ENCODE results near the gene MRPL38. TPM values are rescaled to one million over a fixed set of nuclear protein-coding genes. Genes with fewer than 3 reads are reported as not detected.

Gene MRPL38
- 89.8 TPM for total RNA-seq
- 114 TPM for polyA plus RNA-seq (ENCODE audit: insufficient read depth, low read depth, low replicate concordance)
- long read RNA-seq, donor 1, transcript MRPL38-201 (9 exons, 1,888 nt): major isoform, 20 of 23 reads
- long read RNA-seq, donor 1, partial matches to known transcripts: 0 of 23 reads
- long read RNA-seq, donor 1, other reads (novel, unspliced or antisense): 0 of 23 reads
- long read RNA-seq, donor 2, transcript MRPL38-201 (9 exons, 1,888 nt): major isoform, 18 of 20 reads
- long read RNA-seq, donor 2, partial matches to known transcripts: 0 of 20 reads
- long read RNA-seq, donor 2, other reads (novel, unspliced or antisense): 0 of 20 reads
- long read RNA-seq, donor 3, transcript MRPL38-201 (9 exons, 1,888 nt): major isoform, 23 of 26 reads
- long read RNA-seq, donor 3, partial matches to known transcripts: 0 of 26 reads
- long read RNA-seq, donor 3, other reads (novel, unspliced or antisense): 0 of 26 reads
- long read RNA-seq, donor 4, transcript MRPL38-201 (9 exons, 1,888 nt): major isoform, 24 of 29 reads
- long read RNA-seq, donor 4, partial matches to known transcripts: 0 of 29 reads
- long read RNA-seq, donor 4, other reads (novel, unspliced or antisense): 0 of 29 reads
- long read RNA-seq, donor 5, partial matches to known transcripts: 0 of 1 reads
- long read RNA-seq, donor 5, other reads (novel, unspliced or antisense): 0 of 1 reads
- long read RNA-seq, donor 6, transcript MRPL38-211 (3 exons, 525 nt): minor isoform, 5 of 23 reads
- long read RNA-seq, donor 6, transcript MRPL38-201 (9 exons, 1,888 nt): major isoform, 18 of 23 reads
- long read RNA-seq, donor 6, partial matches to known transcripts: 0 of 23 reads
- long read RNA-seq, donor 6, other reads (novel, unspliced or antisense): 0 of 23 reads
- long read RNA-seq, donor 7, transcript MRPL38-201 (9 exons, 1,888 nt): major isoform, 65 of 83 reads
- long read RNA-seq, donor 7, partial matches to known transcripts: 3 of 83 reads
- long read RNA-seq, donor 7, other reads (novel, unspliced or antisense): 14 of 83 reads
- long read RNA-seq, donor 8, transcript MRPL38-201 (9 exons, 1,888 nt): major isoform, 17 of 19 reads
- long read RNA-seq, donor 8, partial matches to known transcripts: 0 of 19 reads
- long read RNA-seq, donor 8, other reads (novel, unspliced or antisense): 0 of 19 reads
- long read RNA-seq, donor 9, transcript MRPL38-201 (9 exons, 1,888 nt): major isoform, 10 of 15 reads
- long read RNA-seq, donor 9, partial matches to known transcripts: 0 of 15 reads
- long read RNA-seq, donor 9, other reads (novel, unspliced or antisense): 0 of 15 reads
- long read RNA-seq, donor 10, transcript MRPL38-201 (9 exons, 1,888 nt): major isoform, 20 of 27 reads
- long read RNA-seq, donor 10, partial matches to known transcripts: 0 of 27 reads
- long read RNA-seq, donor 10, other reads (novel, unspliced or antisense): 0 of 27 reads

DNA sequence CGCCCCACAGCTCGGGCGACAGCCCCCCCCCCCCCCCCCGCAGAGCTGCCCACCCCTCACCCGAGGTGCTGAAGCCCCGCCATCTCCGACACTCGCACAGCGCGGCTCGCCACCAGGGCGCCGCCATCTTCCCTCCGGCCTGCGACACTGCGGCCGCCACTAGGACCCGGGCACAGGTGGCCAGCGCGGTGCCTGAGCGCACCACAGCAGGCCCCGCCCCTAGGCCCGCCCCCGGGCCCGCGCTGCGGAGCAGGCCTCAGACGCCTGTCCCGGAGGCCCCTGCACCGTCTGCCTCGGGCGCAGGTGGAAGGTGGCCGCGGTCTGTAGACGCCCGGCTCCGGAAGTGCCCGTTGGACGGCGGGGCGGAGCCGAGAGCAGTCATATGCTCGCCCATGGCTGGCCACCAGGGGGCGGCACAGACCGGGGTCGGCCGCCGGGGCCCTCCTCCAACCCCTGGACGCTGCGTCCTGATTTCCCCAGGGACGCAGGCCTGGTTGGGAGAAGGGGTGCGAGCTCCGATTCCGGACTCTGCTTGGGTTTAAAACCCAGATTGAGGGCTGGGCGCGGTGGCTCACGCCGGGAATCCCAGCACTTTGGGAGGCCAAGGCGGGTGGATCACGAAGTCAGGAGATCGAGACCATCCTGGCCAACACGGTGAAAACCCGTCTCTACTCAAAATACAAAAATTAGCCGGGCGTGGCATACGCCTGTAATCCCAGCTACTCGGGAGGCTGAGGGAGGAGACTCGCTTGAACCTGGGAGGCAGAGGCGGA lies at the start of gene MRPL38:
MRPL38 (minus strand) TSS at position 136 of the 773 bp plus-strand sequence; CDS start at position 127, 9 bp downstream.
- Histone ChIP-seq H3K4me1 (ENCODE audit: control insufficient read depth in 2 of 3, insufficient read depth in 2 of 3, low read depth in 1 of 3, low read length in 3 of 3) (peaks cover 0 to 3% (median 0%) of the 10 kb centered on the region in 3 donors), H3K9me3 (ENCODE audit: control insufficient read depth in 2 of 3, insufficient read depth in 1 of 3, low read length in 3 of 3) (no peaks in the 10 kb centered on the region), H3K27ac (ENCODE audit: low read depth in 2 of 2, low read length in 2 of 2) (peak within 1 kb of the TSS; percentile 78 to 85), H3K4me3 (ENCODE audit: low read length in 3 of 3) (peak within 1 kb of the TSS; percentile 62 to 76 (median 74)), H3K36me3 (ENCODE audit: control insufficient read depth in 2 of 3, insufficient read depth in 3 of 3, low read length in 3 of 3) (peaks cover 0 to 13% (median 6%) of the 10 kb centered on the region in 3 donors), H3K27me3 (ENCODE audit: control insufficient read depth, insufficient read depth, low read length) (no peaks in the 10 kb centered on the region), H3K9ac (ENCODE audit: low read length in 3 of 3) (peak within 1 kb of the TSS; percentile 36 to 84 (median 54))
- TF ChIP-seq, protein P1, sequence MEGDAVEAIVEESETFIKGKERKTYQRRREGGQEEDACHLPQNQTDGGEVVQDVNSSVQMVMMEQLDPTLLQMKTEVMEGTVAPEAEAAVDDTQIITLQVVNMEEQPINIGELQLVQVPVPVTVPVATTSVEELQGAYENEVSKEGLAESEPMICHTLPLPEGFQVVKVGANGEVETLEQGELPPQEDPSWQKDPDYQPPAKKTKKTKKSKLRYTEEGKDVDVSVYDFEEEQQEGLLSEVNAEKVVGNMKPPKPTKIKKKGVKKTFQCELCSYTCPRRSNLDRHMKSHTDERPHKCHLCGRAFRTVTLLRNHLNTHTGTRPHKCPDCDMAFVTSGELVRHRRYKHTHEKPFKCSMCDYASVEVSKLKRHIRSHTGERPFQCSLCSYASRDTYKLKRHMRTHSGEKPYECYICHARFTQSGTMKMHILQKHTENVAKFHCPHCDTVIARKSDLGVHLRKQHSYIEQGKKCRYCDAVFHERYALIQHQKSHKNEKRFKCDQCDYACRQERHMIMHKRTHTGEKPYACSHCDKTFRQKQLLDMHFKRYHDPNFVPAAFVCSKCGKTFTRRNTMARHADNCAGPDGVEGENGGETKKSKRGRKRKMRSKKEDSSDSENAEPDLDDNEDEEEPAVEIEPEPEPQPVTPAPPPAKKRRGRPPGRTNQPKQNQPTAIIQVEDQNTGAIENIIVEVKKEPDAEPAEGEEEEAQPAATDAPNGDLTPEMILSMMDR (IDR thresholded peaks at IDR 0.05; ENCODE audit: borderline replicate concordance, extremely low read depth, insufficient read depth): peak; percentile 88
- FAIRE-seq (no peak), DNase-seq (peak; percentile 97 to 98 (median 98))
- intact Hi-C loops (cut with DNase I): no loop called here

DNA sequence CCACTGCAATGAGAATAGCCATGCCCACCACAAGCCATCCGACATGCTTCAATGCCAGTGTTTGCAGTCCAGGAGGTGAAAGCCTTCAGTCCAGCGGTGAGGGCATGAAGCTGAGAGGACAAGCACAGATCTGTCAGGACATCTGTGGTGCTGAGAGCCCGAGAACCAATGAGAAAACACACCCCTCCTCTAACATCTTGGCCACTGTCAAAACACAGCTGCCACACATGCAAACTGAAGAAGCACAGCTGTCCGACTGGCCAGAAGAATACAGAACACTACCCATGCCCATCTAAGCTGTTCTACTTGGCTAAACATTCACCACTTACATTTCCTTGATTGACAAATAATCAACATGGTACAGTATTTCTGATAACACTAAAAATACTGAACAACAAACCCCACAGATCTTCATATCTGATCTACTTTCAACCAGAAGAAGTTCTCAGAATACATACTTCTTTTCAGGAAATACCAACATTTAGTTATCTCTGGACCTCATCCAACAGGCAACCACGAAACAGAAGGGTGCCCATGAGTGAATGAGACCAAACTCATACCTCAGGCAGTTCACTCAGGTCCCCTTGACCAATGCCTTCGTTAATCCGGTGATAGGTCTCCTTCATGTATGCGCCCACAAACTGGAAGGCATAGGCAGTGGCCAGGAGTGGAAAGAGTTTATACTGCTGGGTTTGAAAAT lies 46.3 kb upstream of the MRPL38 start:
- TF ChIP-seq, protein P1 (IDR thresholded peaks at IDR 0.05; ENCODE audit: borderline replicate concordance, extremely low read depth, insufficient read depth): no peak
- H3K4me1 ChIP-seq (ENCODE audit: control insufficient read depth in 2 of 3, insufficient read depth in 2 of 3, low read depth in 1 of 3, low read length in 3 of 3): no peaks in the 10 kb centered on the region
- H3K27me3 ChIP-seq (ENCODE audit: control insufficient read depth, insufficient read depth, low read length): no peaks in the 10 kb centered on the region
- H3K4me3 ChIP-seq (ENCODE audit: low read length in 3 of 3): no peak overlapping the region
- H3K9me3 ChIP-seq (ENCODE audit: control insufficient read depth in 2 of 3, insufficient read depth in 1 of 3, low read length in 3 of 3): no peaks in the 10 kb centered on the region
- DNase-seq: peak in 3 of 5 donors; percentile 34 to 64 (median 36)
- intact Hi-C loops (cut with DNase I): no loop called here
- H3K36me3 ChIP-seq (ENCODE audit: control insufficient read depth in 2 of 3, insufficient read depth in 3 of 3, low read length in 3 of 3): peaks cover 15 to 71% (median 57%) of the 10 kb centered on the region in 3 donors
- H3K9ac ChIP-seq (ENCODE audit: low read length in 3 of 3): no peak overlapping the region
- H3K27ac ChIP-seq (ENCODE audit: low read depth in 2 of 2, low read length in 2 of 2): no peak overlapping the region
- FAIRE-seq: no peak

Measured in kidney (tissue), 22 donors.